Stimulated activated CD4-positive, alpha-beta T cell treated with anti-CD3 and anti-CD28 coated beads, Interleukin-1b, Interleukin-23, amount 100 ng/mL, for 4 hours (primary cell): ENCODE data around the gene MAS1L.

ENCODE experiments used
- DNase-seq, 2 donors: peaks; one replicate each; pipeline ENCODE4 v3.0.0-alpha.2; 2020; ENCODE audit warnings: low read depth in 2 of 2

The MAS1L gene

GRCh38 chr6:29487660-29488059 is at the start of gene MAS1L:
Gene MAS1L, minus strand, starts transcription at chr6:29487956. Its CDS starts 54 bp downstream, at chr6:29487902.
- no peak for DNase-seq

GRCh38 chr6:29532320-29532951 is 44.7 kb upstream of the MAS1L start:
- no peak for DNase-seq

GRCh38 chr6:29531668-29532067 is 43.9 kb upstream of the MAS1L start:
- no peak for DNase-seq

- DNase-seq, result no peak
These were observed 43.0 kb upstream of the MAS1L start for GRCh38 chr6:29530671-29531310.

GRCh38 chr6:29529956-29530355 is 42.2 kb upstream of the MAS1L start:
- no peak for DNase-seq

- DNase-seq, result no peak
These were observed 41.3 kb upstream of the MAS1L start for GRCh38 chr6:29528988-29529560.

GRCh38 chr6:29528300-29528931 is 40.7 kb upstream of the MAS1L start:
- DNase-seq, result no peak

GRCh38 chr6:29527564-29527963 is 39.8 kb upstream of the MAS1L start:
- no peak for DNase-seq

GRCh38 chr6:29527126-29527525 is 39.4 kb upstream of the MAS1L start:
- DNase-seq, result no peak

- no peak for DNase-seq
These were observed 37.5 kb upstream of the MAS1L start for GRCh38 chr6:29525311-29525639.

- no peak for DNase-seq
These were observed 36.9 kb upstream of the MAS1L start for GRCh38 chr6:29524444-29525310.

- no peak for DNase-seq
These were observed 36.3 kb upstream of the MAS1L start for GRCh38 chr6:29524044-29524443.

- DNase-seq, result no peak
These were observed 34.5 kb upstream of the MAS1L start for GRCh38 chr6:29522227-29522626.

- DNase-seq, result no peak
These were observed 33.4 kb upstream of the MAS1L start for GRCh38 chr6:29521006-29521680.

- no peak for DNase-seq
These were observed 32.5 kb upstream of the MAS1L start for GRCh38 chr6:29520232-29520631.

- DNase-seq, result no peak
These were observed 31.7 kb upstream of the MAS1L start for GRCh38 chr6:29519291-29520010.

GRCh38 chr6:29517728-29518440 is 30.1 kb upstream of the MAS1L start:
- DNase-seq, result no peak

GRCh38 chr6:29517245-29517644 is 29.5 kb upstream of the MAS1L start:
- DNase-seq, result no peak

GRCh38 chr6:29516108-29516507 is 28.4 kb upstream of the MAS1L start:
- DNase-seq, result peak in 1 of 2 donors; percentile 5

GRCh38 chr6:29510746-29511300 is 23.1 kb upstream of the MAS1L start:
- DNase-seq, result no peak
